Stimulated activated naive CD8-positive, alpha-beta T cell treated with anti-CD3 and anti-CD28 coated beads, Interleukin-15, Interleukin-2, amounts not matched to agents 100 ng/mL and 50 ng/mL, for 24 hours (primary cell): Measurements from ENCODE around the gene GMNN.
"Not testable (repeated sequence)": the region's sequence is repeated elsewhere in the genome, so short reads cannot be mapped to it uniquely, and the experiment has no call there.

Source experiments
- H3K27ac Mint-ChIP-seq: one replicate; pipeline ENCODE4 v1.8.0; 2021; ENCODE audit warnings: mild to moderate bottlenecking, mixed read lengths
- H3K27me3 Mint-ChIP-seq: one replicate; pipeline ENCODE4 v1.8.0; 2021; ENCODE audit warnings: mixed read lengths
- H3K36me3 Mint-ChIP-seq: one replicate; pipeline ENCODE4 v1.8.0; 2021; ENCODE audit warnings: low read depth, mixed read lengths
- H3K4me1 Mint-ChIP-seq: one replicate; pipeline ENCODE4 v1.8.0; 2021; ENCODE audit warnings: low read depth, mixed read lengths
- H3K4me3 Mint-ChIP-seq: one replicate; pipeline ENCODE4 v1.8.0; 2021; ENCODE audit warnings: mild to moderate bottlenecking, mixed read lengths
- H3K9me3 Mint-ChIP-seq: one replicate; pipeline ENCODE4 v1.8.0; 2021; ENCODE audit warnings: mixed read lengths

GMNN gene

GRCh38 chr6:24774696-24775519 is at the start of gene GMNN:
Gene GMNN, plus strand, starts transcription at chr6:24774937. Its CDS starts 2,310 bp downstream, at chr6:24777247.
- H3K27me3 Mint-ChIP-seq: no peaks in the 10 kb centered on the region
- H3K4me3 Mint-ChIP-seq: peak within 1 kb of the TSS; percentile 98
- no peaks in the 10 kb centered on the region for H3K9me3 Mint-ChIP-seq
- H3K27ac Mint-ChIP-seq: peak within 1 kb of the TSS; percentile 100
- peaks cover 32% of the 10 kb centered on the region for H3K36me3 Mint-ChIP-seq
- peaks cover 32% of the 10 kb centered on the region for H3K4me1 Mint-ChIP-seq

DNA sequence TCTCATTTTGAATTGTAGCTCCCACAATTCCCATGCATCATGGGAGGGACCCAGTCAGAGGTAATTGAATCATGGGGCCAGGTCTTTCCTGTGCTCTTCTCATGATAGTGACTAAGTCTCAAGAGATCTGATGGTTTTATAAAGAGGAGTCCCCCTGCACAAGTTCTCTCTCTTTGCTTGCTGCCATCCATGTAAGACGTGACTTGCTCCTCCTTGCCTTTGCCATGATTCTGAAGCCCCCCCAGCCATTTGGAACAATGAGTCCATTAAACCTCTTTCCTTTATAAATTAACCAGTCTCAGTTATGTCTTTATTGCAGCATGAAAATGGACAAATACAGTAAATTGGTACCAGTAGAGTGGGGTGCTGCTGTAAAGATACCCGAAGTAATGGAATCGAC is 44.1 kb upstream of the GMNN start:
- peaks cover 17% of the 10 kb centered on the region for H3K27me3 Mint-ChIP-seq
- peaks cover 19% of the 10 kb centered on the region for H3K9me3 Mint-ChIP-seq
- peaks cover 15% of the 10 kb centered on the region for H3K36me3 Mint-ChIP-seq
- H3K4me1 Mint-ChIP-seq, H3K4me3 Mint-ChIP-seq, H3K27ac Mint-ChIP-seq: not testable (repeated sequence)

- Mint-ChIP-seq H3K27me3 (peaks cover 17% of the 10 kb centered on the region), H3K36me3 (peaks cover 15% of the 10 kb centered on the region), H3K9me3 (peaks cover 19% of the 10 kb centered on the region)
- H3K27ac Mint-ChIP-seq, H3K4me1 Mint-ChIP-seq, H3K4me3 Mint-ChIP-seq: not testable (repeated sequence)
Observed at GRCh38 chr6:24731456-24732134, 43.1 kb upstream of the GMNN start.

DNA sequence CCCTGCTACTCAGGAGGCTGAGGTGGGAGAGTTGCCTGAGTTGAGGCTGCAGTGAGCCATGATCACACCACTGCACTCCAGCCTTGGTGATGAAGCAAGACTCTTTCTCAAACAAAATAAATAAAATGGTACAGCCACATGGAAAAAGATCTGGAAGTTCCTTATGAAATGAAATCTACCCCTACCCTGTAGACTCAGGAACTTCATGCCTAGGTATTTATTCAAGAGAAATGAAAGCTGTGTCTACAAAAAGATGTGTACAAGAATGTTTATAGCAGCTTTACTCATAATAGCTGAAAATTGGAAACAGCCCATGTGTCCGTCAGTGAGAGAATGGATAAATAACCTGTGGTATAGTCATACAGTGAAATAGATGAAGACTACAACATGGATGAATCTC is 40.6 kb upstream of the GMNN start:
- Mint-ChIP-seq H3K4me1 (no peaks in the 10 kb centered on the region), H3K4me3 (no peak overlapping the region), H3K27me3 (peaks cover 4% of the 10 kb centered on the region), H3K27ac (no peak overlapping the region), H3K9me3 (peaks cover 19% of the 10 kb centered on the region), H3K36me3 (peaks cover 15% of the 10 kb centered on the region)

- H3K4me1 Mint-ChIP-seq, H3K4me3 Mint-ChIP-seq, H3K27me3 Mint-ChIP-seq, H3K27ac Mint-ChIP-seq: not testable (repeated sequence)
- Mint-ChIP-seq H3K36me3 (peaks cover 14% of the 10 kb centered on the region), H3K9me3 (peaks cover 16% of the 10 kb centered on the region)
Observed at GRCh38 chr6:24734710-24735109, 40.0 kb upstream of the GMNN start.

- H3K27ac Mint-ChIP-seq: no peak overlapping the region
- no peaks in the 10 kb centered on the region for H3K27me3 Mint-ChIP-seq
- H3K36me3 Mint-ChIP-seq: no peaks in the 10 kb centered on the region
- H3K4me1 Mint-ChIP-seq: peaks cover 19% of the 10 kb centered on the region
- H3K9me3 Mint-ChIP-seq: no peaks in the 10 kb centered on the region
- H3K4me3 Mint-ChIP-seq: no peak overlapping the region
Observed at GRCh38 chr6:24738741-24739140, 36.0 kb upstream of the GMNN start.

DNA sequence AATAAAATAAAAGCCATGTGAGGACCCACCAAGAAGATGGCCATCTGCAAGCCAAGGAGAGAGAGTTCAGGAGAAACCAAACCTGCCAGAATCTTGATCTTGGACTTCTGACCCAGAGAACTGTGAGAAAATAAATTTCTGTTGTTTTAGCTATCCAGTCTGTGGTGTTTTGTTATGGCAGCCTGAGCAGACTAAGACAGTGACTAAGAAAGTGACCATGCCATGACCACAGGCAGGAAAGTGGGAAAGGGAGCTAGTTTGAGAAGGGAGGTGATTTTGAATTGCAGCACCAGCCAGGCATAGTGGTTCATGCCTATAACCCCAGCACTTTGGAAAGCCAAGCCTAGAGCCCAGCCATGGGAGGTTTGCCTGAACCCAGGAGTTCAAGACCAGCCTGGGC is 33.9 kb upstream of the GMNN start:
- Mint-ChIP-seq H3K4me3 (no peak overlapping the region), H3K27me3 (no peaks in the 10 kb centered on the region), H3K36me3 (no peaks in the 10 kb centered on the region), H3K9me3 (no peaks in the 10 kb centered on the region), H3K4me1 (peaks cover 30% of the 10 kb centered on the region), H3K27ac (no peak overlapping the region)

GRCh38 chr6:24742216-24742738 is 32.5 kb upstream of the GMNN start:
- Mint-ChIP-seq H3K27ac (peak overlapping the region; percentile 29), H3K4me3 (no peak overlapping the region), H3K27me3 (no peaks in the 10 kb centered on the region), H3K36me3 (no peaks in the 10 kb centered on the region), H3K4me1 (peaks cover 30% of the 10 kb centered on the region), H3K9me3 (no peaks in the 10 kb centered on the region)

DNA sequence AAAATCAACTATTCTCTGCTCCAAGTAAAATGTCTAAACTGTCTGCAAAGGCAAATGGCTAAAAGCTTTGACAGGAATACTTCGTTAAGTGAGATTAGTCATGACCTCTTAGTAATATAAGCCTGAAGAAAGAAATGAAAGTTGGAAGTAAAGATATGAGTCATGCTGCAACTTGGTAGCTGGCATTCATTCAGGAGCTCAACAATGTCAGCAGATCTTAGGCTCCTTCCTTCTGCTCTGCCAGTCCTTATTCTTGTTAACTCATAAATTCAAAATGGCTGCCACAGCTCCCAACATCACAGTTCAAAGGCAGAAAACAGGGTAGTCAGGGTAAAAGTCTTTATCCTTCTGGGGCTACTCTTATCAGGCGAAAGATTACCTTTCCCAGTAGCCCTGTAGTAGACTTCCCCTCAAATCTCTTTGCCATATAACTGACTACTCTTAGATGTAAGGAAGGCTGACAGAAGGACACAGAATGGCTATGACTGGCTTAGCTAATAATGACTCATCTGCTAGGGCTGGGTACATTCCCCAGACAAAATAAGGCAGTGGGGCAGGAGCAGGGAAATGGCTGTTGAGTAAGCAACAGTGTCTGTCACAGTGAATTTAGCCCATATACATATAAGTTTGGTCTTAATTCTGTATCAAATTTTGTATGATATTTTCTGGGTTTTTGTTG is 31.3 kb upstream of the GMNN start:
- H3K27ac Mint-ChIP-seq: peak overlapping the region; percentile 91
- peak overlapping the region; percentile 53 for H3K4me3 Mint-ChIP-seq

DNA sequence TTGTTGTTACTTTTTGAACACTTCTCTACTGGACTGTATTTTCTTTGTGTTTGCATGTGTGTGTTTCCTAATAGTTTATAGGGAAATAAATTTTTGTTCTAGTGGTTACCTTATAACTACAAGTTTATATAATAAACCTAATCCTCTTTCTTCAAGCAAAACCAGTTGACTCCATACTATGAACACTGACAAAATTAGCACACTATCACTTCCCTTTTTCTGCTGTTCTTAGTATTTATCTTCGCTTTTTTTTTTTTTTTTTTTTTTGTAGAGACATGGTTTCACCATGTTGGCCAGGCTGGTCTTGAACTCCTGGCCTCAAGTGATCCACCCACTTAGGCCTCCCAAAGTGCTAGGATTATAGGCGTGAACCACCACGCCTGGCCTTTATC is 30.8 kb upstream of the GMNN start:
- H3K4me1 Mint-ChIP-seq: peaks cover 30% of the 10 kb centered on the region
- peak overlapping the region; percentile 91 for H3K27ac Mint-ChIP-seq
- H3K27me3 Mint-ChIP-seq: peaks cover 3% of the 10 kb centered on the region
- H3K36me3 Mint-ChIP-seq: no peaks in the 10 kb centered on the region
- no peaks in the 10 kb centered on the region for H3K9me3 Mint-ChIP-seq
- peak overlapping the region; percentile 53 for H3K4me3 Mint-ChIP-seq

More for the DNA sequence above, 31.3 kb upstream of the GMNN start:
- Mint-ChIP-seq H3K36me3 (no peaks in the 10 kb centered on the region), H3K27me3 (peaks cover 3% of the 10 kb centered on the region), H3K4me1 (peaks cover 30% of the 10 kb centered on the region), H3K9me3 (no peaks in the 10 kb centered on the region)

- H3K36me3 Mint-ChIP-seq: no peaks in the 10 kb centered on the region
- H3K27ac Mint-ChIP-seq: no peak overlapping the region
- H3K9me3 Mint-ChIP-seq: no peaks in the 10 kb centered on the region
- peaks cover 3% of the 10 kb centered on the region for H3K27me3 Mint-ChIP-seq
- no peak overlapping the region for H3K4me3 Mint-ChIP-seq
- H3K4me1 Mint-ChIP-seq: peaks cover 36% of the 10 kb centered on the region
Observed at GRCh38 chr6:24744911-24745310, 29.8 kb upstream of the GMNN start.

DNA sequence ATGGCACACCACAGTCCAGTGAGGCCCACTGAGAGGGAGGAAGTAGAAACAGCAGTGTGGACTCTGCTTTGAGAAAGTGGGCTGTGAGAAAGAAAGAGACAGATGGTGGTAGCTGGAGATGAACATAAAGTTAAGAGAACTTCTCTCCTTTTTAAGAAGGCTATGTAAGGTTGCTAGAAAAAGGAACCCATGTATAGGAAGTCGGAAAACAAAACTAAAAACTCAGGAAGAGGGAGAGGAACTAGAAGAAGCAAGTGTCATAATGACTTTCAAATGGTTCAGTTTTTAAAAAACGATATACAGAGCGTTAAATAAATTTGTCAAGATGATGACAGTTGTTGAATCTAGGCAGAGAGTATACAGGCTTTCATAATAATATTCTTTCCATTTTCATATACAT is 25.4 kb upstream of the GMNN start:
- peaks cover 11% of the 10 kb centered on the region for H3K4me1 Mint-ChIP-seq
- H3K9me3 Mint-ChIP-seq: peaks cover 5% of the 10 kb centered on the region
- H3K27ac Mint-ChIP-seq: no peak overlapping the region
- H3K4me3 Mint-ChIP-seq: no peak overlapping the region
- H3K27me3 Mint-ChIP-seq: peaks cover 8% of the 10 kb centered on the region
- no peaks in the 10 kb centered on the region for H3K36me3 Mint-ChIP-seq

GRCh38 chr6:24750878-24751277 is 23.9 kb upstream of the GMNN start:
- H3K4me1 Mint-ChIP-seq, H3K27ac Mint-ChIP-seq, H3K9me3 Mint-ChIP-seq, H3K36me3 Mint-ChIP-seq, H3K27me3 Mint-ChIP-seq, H3K4me3 Mint-ChIP-seq: not testable (repeated sequence)

DNA sequence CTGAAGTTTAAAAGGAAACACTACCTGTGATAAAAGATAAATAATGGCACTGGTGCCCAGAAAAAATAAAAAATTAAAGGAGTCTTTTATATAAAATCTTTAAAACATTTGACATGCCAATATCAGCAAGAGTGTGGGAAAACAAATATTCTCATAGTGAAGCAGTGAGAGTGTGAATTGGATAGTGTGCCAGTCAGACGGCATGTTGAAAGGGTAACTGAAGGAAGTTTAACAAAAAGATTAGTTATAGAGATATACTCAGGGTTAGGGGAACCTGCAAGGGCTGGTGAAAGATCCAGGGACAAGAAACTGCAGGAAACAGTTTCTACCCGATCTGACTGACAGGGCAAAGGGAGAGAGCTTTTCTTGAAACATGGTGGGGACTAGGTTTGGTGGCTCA is 22.2 kb upstream of the GMNN start:
- Mint-ChIP-seq H3K27ac (no peak overlapping the region), H3K27me3 (peaks cover 8% of the 10 kb centered on the region), H3K4me1 (peaks cover 6% of the 10 kb centered on the region), H3K4me3 (no peak overlapping the region), H3K9me3 (peaks cover 5% of the 10 kb centered on the region), H3K36me3 (no peaks in the 10 kb centered on the region)

GRCh38 chr6:24752917-24753492 is 21.7 kb upstream of the GMNN start:
- H3K9me3 Mint-ChIP-seq: peaks cover 5% of the 10 kb centered on the region
- no peak overlapping the region for H3K4me3 Mint-ChIP-seq
- H3K4me1 Mint-ChIP-seq: peaks cover 6% of the 10 kb centered on the region
- peaks cover 7% of the 10 kb centered on the region for H3K27me3 Mint-ChIP-seq
- no peak overlapping the region for H3K27ac Mint-ChIP-seq
- no peaks in the 10 kb centered on the region for H3K36me3 Mint-ChIP-seq
